Measurements from ENCODE around the gene PHOX2A.

GRCh38 chr11:72260574-72260973, 16.6 kb upstream of the PHOX2A start:
- TF ChIP-seq CTCF (IDR thresholded peaks at IDR 0.05; ENCODE audit: low read depth, low read length) (no peak), EZH2phosphoT487 (IDR thresholded peaks at IDR 0.05; ENCODE audit: low read depth) (no peak)

Measured in OCI-LY3 (cell line).